ENCODE measurements around the gene IMMP2L. TPM values are rescaled to one million over a fixed set of nuclear protein-coding genes. Genes with fewer than 3 reads are reported as not detected.

The IMMP2L gene
- total RNA-seq, 1 donor from 2014 or later: 13.6 TPM

- intact Hi-C loops (cut with DNase I): no loop called here
- ATAC-seq (ENCODE audit: poor library complexity) (no peak), DNase-seq (no peak)
Measured at GRCh38 chr7:111026343-111026742, 535.9 kb downstream of the IMMP2L start.

DNA sequence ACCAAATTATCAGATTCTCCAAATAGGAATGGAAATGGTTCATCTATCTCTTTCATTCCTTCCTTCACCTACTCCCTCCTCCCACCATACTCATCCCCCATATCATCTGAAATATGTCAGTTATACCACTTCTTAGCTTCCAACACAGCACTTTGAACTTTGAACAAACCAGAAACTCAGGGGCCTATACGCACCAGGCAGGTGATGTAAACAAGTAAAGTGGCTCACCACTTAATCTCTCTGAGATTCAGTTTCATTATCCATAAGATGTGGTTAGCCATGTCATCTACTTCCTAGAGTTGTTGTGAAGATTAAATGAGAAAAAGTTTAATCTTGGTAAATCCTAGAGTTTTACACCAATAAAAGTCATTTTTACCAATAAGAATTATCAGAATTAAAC lies 537.3 kb downstream of the IMMP2L start:
- intact Hi-C loops (cut with DNase I): no loop called here
- no peak for ATAC-seq (ENCODE audit: poor library complexity)

GRCh38 chr7:111018960-111019736 lies 543.1 kb downstream of the IMMP2L start:
- intact Hi-C loops (cut with DNase I): no loop called here

More for the DNA sequence above, 537.3 kb downstream of the IMMP2L start:
- DNase-seq: no peak

GRCh38 chr7:111018447-111018846 lies 543.8 kb downstream of the IMMP2L start:
- intact Hi-C loops (cut with DNase I): no loop called here
- no peak for ATAC-seq (ENCODE audit: poor library complexity)
- DNase-seq: no peak

More at GRCh38 chr7:111018960-111019736, 543.1 kb downstream of the IMMP2L start:
- ATAC-seq (ENCODE audit: poor library complexity) (no peak), DNase-seq (no peak)

DNA sequence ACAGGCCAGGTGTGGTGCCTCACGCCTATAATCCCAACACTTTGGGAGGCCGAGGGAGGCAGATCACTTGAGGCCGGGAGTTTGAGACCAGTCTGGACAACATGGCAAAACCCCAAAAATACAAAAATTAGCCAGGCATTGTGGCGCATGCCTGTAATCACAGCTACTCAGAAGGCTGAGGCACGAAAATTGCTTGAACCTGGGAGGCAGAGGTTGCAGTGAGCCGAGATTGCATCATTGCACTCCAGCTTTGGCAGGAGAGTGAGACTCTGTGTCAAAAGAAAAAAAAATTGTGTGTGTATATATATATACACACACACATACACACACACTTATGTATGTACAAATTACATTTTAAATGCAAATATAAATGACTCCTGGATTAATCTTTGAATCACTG lies 548.2 kb downstream of the IMMP2L start:
- intact Hi-C loops (cut with DNase I): no loop called here
- DNase-seq: no peak
- ATAC-seq (ENCODE audit: poor library complexity): peak; percentile 48

DNA sequence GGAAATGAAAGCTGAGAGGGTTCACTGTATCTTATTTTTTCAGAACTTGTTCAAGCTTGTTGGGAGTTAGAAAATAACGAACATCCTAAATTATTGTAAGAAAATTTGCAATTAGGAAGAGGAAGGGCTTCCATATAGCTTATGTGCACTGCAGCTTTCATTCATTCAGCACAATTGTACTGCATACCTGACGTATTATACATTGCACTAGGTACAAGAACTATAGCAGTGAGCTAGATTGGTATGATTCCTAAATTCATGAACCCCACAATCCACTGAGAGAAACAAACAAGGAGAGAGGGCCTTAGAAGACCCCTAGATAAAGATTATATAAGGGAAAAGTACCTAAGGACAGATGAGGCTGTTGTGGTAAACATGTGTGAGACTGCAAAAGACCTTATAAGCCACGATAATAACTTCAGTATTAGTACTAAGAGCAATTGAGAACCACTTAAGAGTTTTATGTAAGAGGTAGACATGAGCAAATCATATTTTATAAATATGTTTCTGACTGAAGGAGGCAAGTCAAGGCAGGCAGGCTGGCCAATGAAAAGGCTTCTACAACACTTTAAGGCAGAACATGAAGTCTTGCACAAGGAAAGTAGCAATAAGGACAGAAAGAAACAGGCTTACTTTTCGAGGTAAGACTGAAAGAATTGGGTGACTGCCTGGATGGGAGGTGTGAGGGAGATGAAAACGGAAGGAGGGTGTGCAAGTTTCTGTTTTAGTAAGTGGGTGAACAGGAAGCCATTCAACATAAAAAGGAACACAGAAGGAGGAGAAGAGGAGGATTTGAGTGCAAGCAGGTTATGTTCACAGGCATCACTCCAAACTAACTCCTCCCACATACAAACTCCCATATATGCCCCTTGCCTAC lies 549.3 kb downstream of the IMMP2L start:
- ATAC-seq (ENCODE audit: poor library complexity) (peak; percentile 29), DNase-seq (no peak)
- intact Hi-C loops (cut with DNase I): no loop called here

DNA sequence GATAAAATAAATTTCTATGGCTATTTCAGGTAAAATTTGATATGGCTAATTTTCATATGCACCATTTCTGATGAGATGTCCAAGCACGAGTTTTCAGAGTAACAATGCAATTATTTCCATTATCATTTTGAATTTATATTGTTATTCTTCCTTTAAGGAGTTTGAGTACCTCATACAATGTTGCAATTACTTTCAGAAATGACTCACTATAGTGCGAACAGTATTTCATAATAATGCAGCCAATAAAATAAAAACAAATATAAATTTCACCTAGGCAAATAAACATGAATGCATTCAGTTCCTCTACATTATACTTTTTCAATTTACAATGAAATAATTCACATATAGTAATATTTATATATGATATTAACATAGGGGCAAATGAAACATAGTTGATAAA lies 550.1 kb downstream of the IMMP2L start:
- ATAC-seq (ENCODE audit: poor library complexity) (no peak), DNase-seq (no peak)
- intact Hi-C loops (cut with DNase I): no loop called here

DNA sequence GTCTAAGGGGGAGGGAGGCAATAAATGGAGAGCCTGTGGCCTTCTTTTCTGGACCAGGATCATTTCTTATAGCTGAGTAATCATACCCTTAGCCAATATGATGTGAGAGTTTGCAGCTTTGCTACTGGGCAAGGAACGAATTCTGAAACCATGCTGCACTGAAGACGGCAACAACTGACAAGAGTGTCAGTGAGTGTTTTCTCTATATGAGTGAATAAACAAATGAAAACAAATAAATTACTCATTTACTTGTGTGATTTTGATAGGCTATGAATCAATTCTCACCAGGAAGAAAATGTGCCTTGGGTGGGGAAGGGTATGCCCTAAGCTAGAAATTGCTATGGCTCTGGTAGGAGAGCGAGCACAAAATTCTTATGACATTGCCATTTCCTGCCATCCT lies 550.8 kb downstream of the IMMP2L start:
- intact Hi-C loops (cut with DNase I): no loop called here
- ATAC-seq (ENCODE audit: poor library complexity): no peak
- no peak for DNase-seq

GRCh38 chr7:111010798-111011197 lies 551.5 kb downstream of the IMMP2L start:
- intact Hi-C loops (cut with DNase I): no loop called here

GRCh38 chr7:111009526-111010040 lies 552.7 kb downstream of the IMMP2L start:
- intact Hi-C loops (cut with DNase I): no loop called here
- DNase-seq: no peak
- no peak for ATAC-seq (ENCODE audit: poor library complexity)

More at GRCh38 chr7:111010798-111011197, 551.5 kb downstream of the IMMP2L start:
- DNase-seq (no peak), ATAC-seq (ENCODE audit: poor library complexity) (no peak)

DNA sequence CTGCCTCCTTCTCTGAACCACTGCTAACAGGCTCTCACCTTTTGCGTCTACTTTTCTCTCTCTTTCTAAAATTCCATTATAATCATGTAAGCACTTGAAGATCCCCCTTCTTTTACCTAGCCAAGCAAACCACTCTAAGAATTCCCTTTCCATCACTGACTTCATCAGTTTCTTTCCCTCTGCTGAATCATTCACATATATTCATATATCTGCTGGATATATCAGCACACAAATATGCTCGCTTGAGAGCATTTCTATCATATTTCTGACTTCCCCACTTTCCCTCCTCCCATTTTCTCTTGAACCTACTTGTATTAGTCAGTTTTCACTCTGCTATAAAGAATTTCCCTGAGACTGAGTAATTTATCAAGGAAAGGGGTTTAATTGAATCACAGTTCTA lies 555.6 kb downstream of the IMMP2L start:
- intact Hi-C loops (cut with DNase I): no loop called here

GRCh38 chr7:111006040-111006439 lies 556.3 kb downstream of the IMMP2L start:
- ATAC-seq (ENCODE audit: poor library complexity): no peak
- intact Hi-C loops (cut with DNase I): no loop called here
- DNase-seq: no peak

More for the DNA sequence above, 555.6 kb downstream of the IMMP2L start:
- ATAC-seq (ENCODE audit: poor library complexity) (no peak), DNase-seq (no peak)

GRCh38 chr7:111005445-111005844 lies 556.8 kb downstream of the IMMP2L start:
- no peak for DNase-seq
- no peak for ATAC-seq (ENCODE audit: poor library complexity)
- intact Hi-C loops (cut with DNase I): no loop called here

GRCh38 chr7:111004310-111004901 lies 557.9 kb downstream of the IMMP2L start:
- ATAC-seq (ENCODE audit: poor library complexity) (no peak), DNase-seq (no peak)
- intact Hi-C loops (cut with DNase I): no loop called here

DNA sequence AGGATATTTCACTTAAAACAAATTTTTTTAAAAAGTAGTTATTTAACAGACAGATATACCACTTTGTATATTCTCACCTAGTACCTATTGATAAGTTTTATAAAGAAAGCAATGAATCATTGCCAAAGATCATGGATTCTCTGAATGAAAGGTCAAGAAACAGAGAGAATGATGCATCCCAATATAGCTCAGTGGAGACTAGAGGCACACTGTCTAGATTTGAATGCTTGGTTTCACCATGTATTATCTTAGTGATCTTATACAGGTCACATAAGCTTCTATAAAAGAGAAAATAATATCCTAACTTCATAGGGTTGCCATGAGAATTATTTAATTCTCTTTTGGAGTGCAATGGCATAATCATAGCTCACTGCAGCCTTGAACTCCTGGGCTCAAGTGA lies 558.4 kb downstream of the IMMP2L start:
- DNase-seq (no peak), ATAC-seq (ENCODE audit: poor library complexity) (no peak)
- intact Hi-C loops (cut with DNase I): no loop called here

DNA sequence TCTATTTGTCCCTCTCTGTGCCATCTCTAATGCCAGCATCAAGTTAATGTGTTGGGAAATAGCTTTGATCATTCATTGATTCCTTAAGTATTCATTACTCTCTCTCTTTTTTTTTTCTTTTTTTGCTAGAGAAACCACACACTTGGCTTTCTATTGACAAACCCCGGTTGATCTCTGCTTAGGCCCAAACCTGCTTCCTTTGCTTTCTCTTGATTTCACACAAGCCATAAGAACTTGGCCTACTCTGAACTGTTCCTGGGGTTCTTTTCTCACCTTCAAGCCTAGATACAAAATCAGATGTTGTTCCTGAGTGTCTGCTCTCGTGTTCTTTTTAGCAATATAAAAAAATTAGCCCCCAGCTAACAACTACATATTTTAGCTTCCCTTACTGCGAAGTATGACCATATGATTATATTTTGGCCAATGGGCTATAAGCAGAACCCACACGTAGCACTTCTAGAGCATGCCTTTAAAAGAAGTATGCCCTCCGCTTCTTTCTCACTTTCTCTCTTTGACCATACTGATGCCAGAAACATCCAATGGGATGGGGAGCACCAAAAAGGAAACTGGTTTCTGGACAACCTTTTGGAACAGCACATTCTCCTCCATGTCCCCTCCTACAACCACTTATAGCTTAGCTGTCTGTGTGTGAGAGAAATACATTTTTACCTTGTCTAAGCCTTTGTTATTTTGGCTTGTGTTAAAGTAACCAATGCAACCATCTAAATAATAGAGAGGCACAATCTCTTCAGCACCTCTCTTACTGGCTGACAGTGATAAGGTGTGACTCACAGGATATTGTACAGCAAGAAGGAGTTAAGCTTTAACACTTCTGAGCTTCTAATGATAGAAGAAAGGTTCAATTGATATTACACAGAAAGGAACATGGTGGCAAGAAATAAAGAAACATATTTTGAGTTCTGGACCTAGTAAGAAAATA lies 568.0 kb downstream of the IMMP2L start:
- DNase-seq: no peak
- ATAC-seq (ENCODE audit: poor library complexity): peak; percentile 95
- intact Hi-C loops (cut with DNase I): no loop called here

DNA sequence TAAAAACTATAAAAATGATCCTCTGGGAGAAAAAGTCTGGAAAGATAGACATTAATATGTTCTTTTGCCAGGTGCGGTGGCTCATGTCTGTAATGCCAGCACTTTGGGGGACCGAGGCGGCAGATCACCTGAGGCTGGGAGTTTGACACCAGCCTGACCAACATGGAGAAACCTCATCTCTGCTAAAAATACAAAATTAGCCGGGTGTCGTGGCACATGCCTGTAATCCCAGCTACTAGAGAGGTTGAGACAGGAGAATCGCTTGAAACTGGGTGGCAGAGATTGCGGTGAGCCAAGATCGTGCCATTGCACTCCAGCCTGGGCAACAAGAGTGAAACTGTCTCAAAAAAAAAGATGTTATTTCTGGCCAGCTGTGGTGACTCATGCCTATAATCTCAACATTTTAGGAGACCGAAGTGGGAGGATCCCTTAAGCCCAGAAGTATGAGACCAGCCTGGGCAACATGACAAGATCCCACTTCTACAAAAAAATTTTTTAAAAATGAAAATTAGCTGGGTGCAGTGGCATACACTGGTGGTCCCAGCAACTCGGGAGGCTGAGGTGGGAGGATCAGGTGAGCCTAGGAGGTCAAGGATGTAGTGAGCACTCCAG lies 573.3 kb downstream of the IMMP2L start:
- intact Hi-C loops (cut with DNase I): no loop called here
- DNase-seq (no peak), ATAC-seq (ENCODE audit: poor library complexity) (no peak)

DNA sequence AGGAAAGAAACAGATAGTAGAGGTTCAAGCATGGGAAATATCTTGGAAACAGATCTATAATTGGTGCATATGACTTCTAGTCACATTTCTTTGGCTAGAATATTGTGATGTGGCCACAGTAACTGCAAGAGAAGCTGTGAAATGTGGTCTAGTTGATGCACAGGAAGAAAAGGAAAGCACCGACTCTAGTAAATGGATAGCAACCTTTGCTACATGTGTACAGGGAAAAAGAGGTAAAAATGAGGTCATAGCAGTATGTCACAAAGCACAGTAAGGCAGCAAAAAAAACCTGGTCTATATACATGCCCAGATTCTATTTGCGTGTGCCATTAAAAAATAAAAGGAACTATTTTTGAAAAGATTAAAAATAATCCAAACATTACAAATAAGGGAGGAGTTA lies 573.9 kb downstream of the IMMP2L start:
- ATAC-seq (ENCODE audit: poor library complexity): no peak
- no peak for DNase-seq
- intact Hi-C loops (cut with DNase I): no loop called here
